Epithelial cell of esophagus (primary cell): ENCODE results near the gene FIS1.
"Not testable (repeated sequence)": the region's sequence is repeated elsewhere in the genome, so short reads cannot be mapped to it uniquely, and the experiment has no call there.

Source experiments
- DNase-seq: peaks from one replicate; pipeline ENCODE4 v3.0.0; 2010; ENCODE audit warnings: low read depth
- H3K4me3 ChIP-seq: 2 replicates; pipeline ENCODE4 v1.5.1; 2011; ENCODE audit warnings: mild to moderate bottlenecking, low read length, control low read depth
- TF ChIP-seq, protein P1 (sequence below): IDR thresholded peaks from 2 replicates; pipeline ENCODE4 v1.5.1; 2011; ENCODE audit warnings: low read depth, mild to moderate bottlenecking, low read length, control low read depth, inconsistent platforms; ENCODE audit not compliant: insufficient read depth; ENCODE audit errors: missing control alignments

The FIS1 gene

DNA sequence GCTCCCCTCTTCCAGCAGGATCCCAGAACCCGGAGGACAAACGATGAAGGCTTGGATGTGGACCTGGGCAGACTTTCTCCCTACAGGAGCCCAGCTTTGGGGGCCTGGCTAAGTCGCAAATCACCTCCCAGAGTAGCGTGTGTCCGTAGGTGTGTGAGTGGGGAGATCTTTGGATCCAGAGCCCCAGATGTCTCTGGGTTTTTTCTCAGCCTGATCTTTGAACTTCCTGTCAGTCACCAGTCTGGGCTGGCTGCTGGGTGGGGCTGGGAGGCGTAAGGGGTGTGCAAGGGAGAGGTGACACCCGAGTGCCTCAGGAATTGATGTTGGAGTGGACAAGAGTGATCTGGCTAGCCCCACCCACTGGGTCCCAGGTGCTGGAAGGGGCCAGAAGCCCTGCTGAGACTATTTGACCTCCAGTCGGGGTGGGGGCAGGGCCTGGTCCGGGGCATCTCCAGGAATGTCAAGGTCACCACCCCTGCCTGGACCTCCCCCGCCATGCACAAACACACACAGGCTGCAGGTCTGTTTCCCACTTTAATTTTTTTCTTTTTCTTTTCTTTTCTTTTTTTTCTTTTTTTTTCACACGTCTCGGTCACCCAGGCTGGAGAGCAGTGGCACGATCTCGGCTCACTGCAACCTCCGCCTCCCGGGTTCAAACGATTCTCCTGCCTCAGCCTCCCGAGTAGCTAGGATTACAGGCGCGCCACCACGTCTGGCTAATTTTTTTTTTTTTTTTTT is 43.9 kb downstream of the FIS1 start, which contains the start of gene MOGAT3:
Gene MOGAT3 (minus strand): TSS at position 175 of the 738 bp plus-strand sequence. CDS start 182 bp downstream, outside the sequence.
- TF ChIP-seq, protein P1, sequence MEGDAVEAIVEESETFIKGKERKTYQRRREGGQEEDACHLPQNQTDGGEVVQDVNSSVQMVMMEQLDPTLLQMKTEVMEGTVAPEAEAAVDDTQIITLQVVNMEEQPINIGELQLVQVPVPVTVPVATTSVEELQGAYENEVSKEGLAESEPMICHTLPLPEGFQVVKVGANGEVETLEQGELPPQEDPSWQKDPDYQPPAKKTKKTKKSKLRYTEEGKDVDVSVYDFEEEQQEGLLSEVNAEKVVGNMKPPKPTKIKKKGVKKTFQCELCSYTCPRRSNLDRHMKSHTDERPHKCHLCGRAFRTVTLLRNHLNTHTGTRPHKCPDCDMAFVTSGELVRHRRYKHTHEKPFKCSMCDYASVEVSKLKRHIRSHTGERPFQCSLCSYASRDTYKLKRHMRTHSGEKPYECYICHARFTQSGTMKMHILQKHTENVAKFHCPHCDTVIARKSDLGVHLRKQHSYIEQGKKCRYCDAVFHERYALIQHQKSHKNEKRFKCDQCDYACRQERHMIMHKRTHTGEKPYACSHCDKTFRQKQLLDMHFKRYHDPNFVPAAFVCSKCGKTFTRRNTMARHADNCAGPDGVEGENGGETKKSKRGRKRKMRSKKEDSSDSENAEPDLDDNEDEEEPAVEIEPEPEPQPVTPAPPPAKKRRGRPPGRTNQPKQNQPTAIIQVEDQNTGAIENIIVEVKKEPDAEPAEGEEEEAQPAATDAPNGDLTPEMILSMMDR: no peak
- DNase-seq: no peak
- no peak within 1 kb of the TSS for H3K4me3 ChIP-seq

DNA sequence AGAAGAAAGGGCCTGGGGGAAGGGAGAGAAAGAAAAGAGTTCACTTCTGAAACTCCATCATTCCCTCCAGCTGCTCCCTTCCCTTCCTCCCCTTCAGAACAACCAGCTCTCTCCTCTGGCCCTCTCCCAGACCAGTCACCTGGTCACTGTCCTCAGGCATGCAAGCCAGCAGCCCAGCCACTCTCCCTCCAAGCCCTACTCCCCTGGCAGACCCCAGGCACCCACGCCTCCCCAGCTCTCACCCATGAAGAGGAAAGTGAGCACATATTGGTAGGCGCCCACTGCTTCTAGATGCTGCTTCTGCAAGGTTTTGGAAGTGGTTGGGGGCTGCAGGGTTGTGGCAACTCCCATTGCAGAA is 44.4 kb downstream of the FIS1 start:
- DNase-seq: no peak
- TF ChIP-seq, protein P1: no peak
- H3K4me3 ChIP-seq: no peak overlapping the region

DNA sequence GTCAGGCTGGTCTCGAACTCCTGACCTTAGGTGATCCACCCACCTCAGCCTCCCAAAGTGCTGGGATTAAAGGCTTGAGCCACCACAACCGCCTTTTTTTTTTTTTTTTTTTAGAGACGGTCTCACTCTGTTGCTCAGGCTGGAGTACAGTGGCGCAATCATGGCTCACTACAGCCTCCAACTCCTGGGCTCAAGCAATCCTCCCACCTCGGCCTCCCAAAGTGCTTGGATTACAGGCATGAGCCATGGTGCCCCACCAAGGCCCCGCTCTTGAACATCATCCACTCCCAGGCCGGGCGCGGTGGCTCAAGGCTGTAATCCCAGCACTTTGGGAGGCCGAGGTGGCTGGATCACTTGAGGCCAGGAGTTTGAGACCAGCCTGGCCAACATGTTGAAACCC is 45.4 kb downstream of the FIS1 start:
- H3K4me3 ChIP-seq, DNase-seq: not testable (repeated sequence)

DNA sequence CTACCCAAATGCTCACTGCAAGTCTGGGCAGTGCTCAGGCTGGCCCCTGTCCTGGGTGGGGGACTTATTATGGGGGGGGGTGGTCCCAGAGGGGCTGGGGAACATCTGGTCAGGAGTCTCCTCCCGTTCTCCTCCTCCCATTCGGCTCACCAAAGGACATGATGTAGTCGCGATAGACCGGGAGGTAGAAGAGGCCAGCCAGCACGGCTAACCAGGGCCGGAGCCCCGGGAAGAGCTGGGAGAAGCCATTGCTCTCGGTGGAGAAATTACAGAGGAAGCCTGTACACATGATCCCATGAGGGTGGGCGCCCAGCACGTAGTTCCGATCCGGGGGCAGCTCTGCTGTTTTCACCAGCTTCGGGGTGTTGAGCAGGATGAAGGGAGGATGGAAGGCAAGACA is 46.4 kb downstream of the FIS1 start:
- TF ChIP-seq, protein P1: no peak
- no peak for DNase-seq
- no peak overlapping the region for H3K4me3 ChIP-seq

DNA sequence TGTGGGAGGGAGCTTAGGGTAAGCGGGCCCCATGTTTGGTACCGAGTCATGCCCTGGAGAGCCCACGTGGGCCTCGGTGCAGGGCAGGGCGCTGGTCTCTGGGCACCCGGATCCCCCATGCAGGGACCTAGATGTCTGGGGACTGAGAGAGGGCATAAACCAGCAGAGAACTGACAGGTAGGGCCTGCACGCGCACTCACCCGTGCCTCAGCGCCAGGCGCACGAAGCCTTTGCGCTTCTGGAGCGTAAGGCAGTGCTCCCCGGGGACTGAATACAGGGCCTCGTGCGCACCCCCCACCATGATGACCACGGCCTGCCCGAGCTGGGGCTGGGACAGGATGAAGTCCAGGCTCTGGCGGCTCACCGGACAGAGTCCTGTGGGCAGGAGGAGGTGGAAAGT is 46.9 kb downstream of the FIS1 start:
- TF ChIP-seq, protein P1: no peak
- no peak for DNase-seq
- H3K4me3 ChIP-seq: no peak overlapping the region

DNA sequence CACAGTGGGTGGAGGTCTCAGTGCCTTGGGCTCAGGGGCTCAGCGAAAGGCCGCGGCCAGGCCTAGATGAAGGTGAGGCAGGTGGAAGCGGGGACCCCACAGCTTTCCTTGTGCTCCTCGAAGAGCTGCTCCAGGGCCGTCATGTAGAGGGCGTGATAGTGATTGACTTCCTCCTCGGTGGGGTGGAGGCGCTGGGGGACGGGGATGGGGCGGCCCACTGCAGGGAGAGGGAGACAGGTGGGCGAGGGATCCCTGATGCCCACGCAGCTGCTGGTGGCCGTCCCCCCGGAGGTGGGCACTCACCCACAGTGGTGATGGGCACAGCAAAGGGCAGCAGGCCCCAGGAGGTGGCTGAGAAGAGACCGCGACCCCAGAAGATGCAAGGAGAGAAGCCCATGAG is 49.0 kb downstream of the FIS1 start:
- no peak for DNase-seq
- no peak overlapping the region for H3K4me3 ChIP-seq
- TF ChIP-seq, protein P1: no peak
